GM04503 (cell line): ENCODE measurements around the gene PDZRN4.
"Not testable (repeated sequence)": the region's sequence is repeated elsewhere in the genome, so short reads cannot be mapped to it uniquely, and the experiment has no call there.

Experiments
- DNase-seq: peaks from one replicate; pipeline ENCODE4 v3.0.0-alpha.2; 2012; ENCODE audit warnings: low read depth

The PDZRN4 gene

DNA sequence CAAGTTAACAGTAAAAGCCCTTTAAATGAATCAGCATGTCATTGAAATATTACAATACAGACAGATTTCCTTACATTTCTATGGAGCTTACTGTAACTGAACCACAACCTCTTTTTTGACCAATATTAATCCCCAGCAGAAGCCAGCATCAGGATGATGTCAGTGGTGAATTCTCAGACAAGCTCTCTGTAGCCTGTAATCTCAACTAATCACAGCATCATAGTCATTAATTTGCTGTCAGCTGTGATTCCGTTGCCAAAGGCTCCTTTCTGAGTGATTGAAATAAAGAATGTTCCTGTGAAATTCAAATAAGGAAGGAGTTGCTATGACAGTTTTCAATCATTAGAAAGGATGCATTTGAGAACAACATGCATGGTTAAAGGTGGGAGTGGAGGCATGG is 323.1 kb downstream of the PDZRN4 start:
- DNase-seq = no peak

DNA sequence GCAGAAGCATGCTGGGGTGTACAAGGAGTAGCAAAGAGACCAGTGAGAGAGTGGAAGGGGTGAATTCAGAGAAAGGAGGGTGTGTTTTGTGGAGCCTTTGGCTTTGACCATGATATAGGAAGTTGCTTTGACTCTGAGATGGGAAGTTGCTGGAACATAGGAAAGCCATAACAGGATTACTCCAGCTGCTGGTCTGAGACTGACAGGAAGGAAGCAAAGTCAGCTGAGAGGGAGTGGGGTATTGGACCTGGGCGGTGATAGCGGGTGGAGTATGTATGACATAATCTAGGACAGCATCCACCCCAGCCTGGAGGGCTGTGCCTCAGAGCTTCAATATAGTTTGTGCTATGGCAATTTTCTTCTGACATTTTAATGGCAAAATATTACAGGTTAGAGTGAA is 324.4 kb downstream of the PDZRN4 start:
- no peak for DNase-seq

DNA sequence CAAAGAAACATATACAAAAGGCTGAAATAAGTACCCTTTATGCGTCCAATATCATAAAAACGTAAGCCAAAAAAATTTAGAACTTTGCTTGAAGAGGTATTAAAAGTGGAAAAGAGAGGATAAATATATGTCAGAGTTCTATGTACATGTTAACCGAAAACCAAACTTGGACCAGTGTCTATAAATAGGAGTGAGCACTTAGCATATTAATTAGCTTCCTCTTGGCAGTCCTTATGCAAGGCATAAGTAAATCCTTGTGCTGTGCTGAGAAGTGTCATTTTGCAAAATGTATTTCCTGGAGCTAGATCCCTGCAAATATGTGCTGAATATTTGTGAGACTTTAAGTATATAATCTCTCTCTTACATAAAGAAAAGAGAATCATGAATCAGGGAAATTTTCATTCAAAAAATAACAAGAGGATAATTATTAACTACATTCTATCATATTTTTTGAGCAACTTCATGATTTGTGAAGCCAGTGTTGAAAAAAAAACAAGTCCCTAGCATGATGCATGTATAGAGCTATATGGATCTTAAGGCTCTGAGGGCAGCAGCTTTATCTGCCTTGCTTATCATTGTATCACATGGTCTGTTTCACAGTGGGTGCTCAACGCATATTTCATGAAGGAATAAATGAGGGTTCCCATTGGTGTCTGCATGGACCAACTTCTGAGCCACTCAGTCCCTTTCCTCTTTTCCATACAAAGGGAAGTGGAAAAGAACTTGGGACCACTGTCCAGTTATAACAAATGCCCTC is 326.1 kb downstream of the PDZRN4 start:
- no peak for DNase-seq

DNA sequence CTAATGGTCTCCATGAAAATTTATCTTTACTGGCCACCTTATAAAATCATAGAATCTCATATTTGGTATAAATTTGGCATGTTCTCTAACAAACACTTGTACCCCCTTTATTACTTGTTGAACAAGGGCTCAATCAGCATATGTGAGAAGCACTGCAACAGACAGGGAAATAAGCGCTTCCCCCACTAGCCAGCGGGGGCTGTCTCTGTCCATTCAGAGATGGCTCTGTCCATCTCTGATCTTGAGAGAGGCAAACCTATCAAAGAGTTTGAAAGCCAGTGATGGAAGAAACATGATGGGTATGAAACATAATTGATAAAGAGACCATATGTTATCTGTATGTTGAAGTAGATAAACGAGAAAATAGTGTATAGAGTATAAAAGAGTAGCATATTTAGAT is 326.8 kb downstream of the PDZRN4 start:
- DNase-seq = no peak

DNA sequence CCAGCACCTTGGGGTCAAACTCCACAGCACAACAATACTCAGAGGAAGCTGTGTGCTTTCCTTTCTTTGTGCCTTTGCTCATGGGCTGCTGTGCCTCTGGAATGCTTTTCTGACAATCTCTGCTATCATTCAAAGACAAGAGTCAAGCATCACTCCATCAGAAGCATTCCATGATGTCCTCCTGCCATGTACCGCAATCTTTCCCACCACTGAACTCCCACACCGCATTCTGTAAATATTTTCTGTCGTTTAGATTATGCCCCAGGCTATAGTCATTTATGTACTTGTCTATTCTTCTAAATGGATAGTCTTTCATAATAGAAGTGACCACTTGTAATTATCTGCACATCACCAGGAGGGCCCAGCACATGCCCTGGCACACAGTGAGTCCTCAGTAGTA is 327.8 kb downstream of the PDZRN4 start:
- DNase-seq = no peak

DNA sequence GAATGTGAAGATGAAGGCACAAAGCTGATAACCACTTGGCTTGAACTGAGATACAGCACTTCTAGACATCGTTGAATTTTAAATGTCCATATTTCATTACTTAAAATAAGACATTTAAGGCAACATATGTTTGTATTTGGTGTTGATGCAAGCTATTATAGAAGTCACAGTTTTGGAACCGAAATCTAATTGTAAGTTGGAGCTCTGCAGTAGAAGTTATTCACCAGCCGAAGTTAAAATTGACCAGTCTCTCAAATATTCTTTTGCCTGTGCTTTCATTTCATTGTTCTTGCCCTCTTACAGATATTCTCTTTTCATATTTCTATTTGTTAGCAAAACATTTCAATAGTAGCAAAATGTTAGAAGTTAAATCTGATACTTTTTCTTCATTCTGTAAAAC is 332.7 kb downstream of the PDZRN4 start:
- no peak for DNase-seq

DNA sequence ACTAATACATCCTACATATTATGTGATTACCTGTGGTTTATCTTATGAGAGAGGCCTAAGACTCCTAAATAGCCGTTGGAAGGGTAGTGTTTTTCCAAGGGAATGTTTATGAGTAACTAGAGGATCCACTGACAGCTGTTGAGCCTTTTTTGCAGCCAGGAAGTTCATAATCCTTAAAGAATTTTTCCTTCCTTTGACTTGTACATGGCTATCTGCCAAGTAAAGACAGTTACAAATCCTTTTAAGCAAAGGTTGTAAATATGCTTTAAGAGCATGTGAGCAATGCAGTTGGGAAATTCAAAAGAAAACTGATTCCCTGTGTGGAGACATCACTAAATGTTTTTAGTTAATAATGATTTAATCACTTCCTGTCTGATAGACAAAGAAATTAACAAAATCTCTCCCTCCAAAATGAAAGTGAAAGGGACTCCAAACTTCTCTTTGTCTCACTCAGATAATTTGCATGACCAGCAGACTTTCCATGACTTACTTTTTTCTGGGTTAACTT is 333.8 kb downstream of the PDZRN4 start:
- peak; percentile 82 for DNase-seq

DNA sequence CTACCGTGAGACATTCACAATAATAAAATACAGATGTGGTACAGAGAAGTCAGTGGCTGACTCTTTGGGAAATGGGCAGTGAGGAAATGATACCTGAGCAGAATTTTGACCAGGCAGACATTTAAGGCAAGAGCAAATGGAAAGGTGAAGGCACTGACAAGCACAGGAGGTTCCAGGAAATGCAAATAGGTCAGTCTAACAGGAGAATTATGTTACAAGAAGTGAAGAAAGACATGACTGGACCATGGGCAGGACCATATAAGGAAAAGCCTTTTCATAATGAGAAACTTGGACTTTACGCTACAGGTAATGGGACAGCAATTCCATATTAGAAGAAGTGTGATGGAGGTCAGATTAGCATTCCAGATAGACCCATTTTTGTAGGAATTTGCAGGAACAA is 338.9 kb downstream of the PDZRN4 start:
- no peak for DNase-seq

DNA sequence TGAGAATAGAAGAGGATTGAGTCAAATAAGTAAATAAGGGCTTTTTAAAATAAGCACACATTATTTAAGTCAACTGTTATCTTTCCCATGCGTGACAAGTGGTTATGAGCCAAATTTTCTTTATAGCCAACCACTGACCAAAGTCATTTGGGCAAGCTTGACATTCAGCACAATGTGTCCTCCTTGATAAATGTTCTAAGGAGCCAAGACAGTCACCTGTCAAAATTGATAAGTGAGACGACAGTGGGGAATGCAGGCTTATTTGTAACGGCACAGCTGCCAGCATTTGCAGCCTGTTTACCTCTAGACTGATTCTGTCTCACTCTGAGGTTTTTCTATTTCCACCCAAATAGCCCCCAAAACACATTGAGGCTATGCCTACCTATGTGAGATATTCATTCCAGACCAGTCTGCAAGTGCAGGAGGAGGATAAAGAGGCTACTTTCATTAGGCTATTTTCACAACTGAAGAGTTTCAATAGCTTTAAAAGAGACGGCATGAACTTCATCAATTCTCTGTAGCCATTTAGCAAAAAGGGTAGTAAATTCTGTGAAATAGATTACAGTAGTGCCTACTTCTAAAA is 339.5 kb downstream of the PDZRN4 start:
- DNase-seq = no peak

DNA sequence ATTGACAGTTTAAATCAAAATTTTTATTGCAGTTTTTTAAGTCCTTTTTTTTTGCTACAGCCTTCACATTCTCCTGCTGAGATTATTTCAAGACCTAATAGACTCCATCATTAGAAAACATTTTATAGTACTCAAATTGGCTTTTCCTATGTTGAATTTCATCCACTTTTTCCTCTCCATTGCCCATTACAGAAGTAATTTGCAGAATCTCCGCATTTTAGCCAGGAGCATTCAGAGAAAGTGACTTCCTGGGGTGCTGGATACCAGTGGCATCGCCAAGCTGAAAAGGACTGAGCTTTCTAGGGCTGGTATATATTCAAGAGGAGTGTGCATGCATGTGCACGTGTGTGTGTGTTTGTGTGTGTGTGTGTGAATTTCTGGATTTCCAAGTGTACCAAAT is 340.8 kb downstream of the PDZRN4 start:
- no peak for DNase-seq

DNA sequence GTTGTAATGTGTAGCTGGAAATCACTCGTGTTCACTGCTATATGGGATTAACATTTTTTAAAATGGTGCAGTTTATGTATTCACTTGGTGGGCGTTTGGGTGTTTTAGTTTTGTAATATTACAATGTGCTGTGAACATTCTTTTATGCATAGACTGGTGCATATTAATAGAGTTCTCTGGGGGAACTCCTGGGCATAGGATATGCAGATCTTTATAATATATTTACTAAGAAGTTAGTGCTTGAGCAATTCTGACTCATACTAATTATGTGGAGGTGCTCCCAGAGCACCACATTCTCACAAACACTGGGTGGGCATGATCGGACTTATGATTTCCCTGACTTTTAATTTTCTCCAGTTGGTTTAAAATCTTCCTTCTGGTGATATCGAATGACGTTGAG is 342.3 kb downstream of the PDZRN4 start:
- no peak for DNase-seq

DNA sequence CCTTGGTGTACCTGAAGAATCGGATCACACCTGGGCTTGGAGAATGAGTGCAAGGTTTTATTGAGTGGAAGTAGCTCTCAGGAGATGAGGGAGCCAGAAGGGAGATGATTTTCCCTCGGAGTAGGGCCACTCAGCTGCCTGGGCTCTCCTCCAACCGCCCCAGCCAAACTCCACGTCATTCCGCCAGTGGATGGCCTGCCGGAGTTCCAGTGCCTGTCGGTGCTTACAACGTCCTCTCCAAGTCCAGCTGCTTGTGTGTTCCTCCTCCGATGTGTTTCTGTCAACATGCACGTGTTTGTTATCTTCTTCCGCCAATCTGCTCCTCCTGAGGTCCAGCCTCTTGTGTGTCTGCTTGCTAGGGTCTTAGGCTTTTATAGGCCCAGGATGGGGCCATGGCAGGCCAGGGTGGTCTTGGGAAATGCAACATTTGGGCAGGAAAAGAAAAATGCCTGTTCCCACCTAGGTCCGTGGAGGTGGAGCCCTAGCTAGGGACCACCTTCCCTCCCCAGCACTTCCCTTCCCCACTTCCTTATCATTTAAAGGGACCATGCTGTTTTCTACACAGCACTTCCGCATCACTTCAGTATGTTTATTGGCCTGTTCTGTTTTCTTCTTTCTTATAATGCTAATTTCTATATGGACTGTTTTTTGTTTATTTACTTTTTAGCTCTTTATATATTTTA is 343.2 kb downstream of the PDZRN4 start:
- DNase-seq = no peak

DNA sequence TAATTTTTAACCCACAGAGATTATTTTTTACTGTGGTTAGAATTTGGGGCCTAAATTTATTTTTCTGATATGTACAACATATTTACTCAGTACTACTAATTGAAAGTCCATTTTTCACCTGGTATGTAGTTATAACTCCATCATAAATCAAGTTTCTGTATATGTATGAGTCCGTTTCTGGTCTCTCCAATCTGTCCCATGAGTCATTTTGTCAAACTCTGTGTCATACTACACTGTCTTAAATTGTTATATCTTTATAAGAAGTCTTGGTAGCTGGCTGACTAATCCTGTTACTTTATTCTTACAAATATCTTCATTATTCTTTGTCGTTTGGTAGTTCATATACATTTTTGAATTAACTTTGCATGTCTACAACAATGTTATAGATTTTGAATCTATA is 344.0 kb downstream of the PDZRN4 start:
- no peak for DNase-seq

DNA sequence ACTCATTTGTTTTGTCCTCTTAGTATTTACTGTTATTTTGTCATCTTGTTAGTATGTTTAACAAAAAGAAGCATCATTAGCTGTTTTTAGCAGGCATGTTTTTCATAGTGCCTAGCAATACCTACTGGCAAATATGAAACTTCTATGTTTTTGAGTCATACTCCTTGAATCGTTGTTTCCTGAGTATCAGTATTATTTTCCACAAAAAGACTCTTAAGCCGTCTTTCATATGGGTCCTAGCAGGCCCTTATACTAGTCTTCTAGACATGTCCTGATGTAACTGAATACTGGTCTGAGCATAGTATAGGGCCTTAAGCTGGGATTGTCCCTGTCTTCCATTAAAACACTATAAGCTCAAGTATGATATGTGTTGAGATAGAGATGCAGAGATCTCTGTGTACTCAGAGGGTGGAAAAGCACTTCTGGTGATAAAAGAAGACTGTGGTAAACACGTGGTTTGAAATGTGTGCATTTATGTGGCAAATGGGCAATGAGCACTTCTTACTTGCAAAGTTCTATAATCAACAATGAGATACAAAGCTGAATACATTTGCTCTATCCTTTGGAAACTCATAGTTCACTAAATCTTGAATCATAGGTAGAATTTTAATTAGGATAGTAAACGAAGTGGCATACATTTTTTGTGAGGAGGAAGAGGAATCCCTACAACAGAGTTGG is 348.8 kb downstream of the PDZRN4 start:
- DNase-seq = no peak

DNA sequence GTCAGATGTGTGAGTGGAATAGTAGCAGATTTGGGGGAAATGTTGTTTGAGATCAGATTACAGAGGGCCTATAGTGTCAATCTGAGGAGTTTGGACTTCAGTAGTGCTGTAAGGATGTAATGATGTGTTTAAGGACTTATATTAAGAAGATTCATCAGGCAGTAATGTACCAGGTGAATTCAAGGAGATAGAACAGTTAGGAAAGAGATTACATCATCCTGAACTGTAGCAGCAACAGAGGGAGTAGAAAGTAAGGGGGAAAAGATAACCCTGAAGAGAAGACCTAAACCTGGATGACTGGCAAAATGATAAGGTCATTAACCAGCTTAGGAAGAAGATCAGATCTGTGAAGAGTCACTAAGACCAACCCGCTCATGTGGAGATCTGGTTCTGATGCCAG is 349.4 kb downstream of the PDZRN4 start:
- no peak for DNase-seq

DNA sequence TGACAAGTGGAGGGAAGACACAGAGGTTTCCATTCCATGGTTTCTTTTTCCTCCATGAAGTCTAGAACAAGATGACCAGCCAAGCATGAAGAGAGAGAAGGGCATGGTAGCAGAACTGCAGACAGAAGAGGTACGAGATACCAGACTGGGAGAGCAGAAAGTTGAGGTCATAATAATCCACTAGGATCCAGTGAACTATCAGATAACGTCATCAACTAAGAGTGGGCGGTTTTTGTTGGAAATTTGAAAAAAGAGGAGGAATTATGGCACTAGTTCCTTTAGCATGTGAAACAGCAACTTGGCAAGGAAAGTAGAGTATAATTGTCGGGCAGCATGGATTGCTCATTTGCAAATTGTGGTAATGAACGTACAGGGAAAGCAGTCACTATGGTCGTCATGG is 357.6 kb downstream of the PDZRN4 start:
- DNase-seq = no peak

DNA sequence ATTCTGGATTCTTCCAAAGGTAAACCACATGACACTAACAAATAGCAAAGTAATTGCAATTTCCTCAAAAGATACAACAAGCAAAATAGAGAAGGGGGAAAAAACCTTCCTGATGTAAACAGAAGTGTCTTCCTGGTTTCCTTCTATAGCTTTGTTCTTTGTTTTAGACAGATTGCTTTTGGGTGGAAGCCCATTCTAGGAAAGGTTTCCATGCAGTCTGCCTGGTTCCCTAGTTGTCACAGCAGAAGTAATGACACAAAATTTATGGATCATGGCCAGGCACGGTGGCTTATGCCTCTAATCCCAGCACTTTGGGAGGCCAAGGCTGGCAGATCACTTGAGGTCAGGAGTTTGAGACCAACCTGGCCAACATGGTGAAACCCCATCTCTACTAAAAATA is 359.0 kb downstream of the PDZRN4 start:
- DNase-seq = not testable (repeated sequence)

DNA sequence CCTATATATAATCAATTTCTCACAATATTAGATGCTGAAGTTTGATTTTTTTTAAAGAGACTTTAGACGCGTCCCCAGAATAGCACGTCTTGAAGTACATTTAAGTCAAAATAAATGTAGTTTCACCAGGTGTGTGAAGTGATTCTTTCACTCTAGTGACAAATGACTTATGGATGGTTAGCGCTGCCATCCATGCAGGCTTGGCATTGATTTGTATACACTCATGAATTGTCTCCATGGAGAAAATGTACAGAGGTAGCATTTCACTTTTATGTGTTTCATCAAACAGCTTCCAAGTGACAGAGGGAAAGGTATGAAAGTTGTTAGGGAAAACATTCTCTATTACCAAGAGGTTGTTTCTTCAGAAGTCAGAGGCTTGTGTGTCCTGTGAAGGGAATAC is 360.8 kb downstream of the PDZRN4 start:
- no peak for DNase-seq

DNA sequence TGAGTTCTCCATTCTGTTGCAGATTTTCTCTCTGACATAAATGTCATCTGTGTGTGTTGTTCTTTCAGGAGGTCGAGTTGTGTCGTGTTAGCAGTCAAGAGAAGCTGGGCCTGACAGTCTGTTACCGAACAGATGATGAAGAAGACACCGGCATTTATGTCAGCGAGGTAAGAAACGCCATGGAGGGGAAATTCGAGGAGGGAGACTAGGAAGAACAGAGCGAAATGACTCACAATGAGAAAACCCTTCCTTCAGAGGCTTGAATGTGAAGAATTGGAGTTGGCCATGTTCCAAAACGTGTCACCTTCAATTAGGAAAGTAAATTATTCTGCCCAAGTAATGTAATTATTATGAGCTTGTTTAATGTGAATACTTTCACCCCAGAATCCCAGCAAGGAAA is 364.5 kb downstream of the PDZRN4 start:
- DNase-seq = no peak

DNA sequence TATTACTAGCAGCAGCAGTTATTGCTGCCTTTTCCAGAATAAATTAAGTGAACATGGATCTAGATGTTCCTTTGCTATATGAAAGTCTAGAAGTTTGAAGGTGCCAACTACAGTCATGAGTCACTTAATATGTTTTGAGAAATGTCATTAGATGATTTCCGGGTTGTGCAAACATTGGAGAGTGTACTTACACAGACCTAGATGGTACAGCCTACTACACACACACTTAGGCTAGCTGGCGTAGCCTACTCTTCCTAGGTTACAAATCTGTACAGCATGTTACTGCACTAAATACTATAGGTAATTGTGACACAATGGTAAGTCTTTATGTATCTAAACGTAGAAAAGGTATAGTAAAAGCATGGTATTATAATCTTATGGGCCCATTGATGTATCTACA is 368.1 kb downstream of the PDZRN4 start:
- DNase-seq = no peak

DNA sequence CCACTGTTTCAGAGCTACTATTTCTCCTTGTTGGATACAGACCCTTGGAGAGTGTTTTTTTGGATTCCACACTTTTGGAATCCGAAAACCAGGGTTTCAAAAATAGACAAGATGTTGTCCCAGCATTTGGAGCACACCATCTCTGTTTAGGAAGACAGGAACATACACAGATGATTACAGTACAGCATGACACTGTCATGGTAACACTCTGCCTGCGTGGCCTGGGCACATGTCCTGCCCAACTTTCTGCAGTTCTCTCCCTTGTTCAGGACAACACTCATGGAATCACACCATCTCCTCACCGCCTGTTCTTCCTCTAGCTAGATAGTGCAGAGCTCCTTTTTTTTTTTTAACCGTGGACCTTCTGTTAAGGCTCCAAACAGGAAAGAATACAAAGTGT is 369.2 kb downstream of the PDZRN4 start:
- DNase-seq = no peak

DNA sequence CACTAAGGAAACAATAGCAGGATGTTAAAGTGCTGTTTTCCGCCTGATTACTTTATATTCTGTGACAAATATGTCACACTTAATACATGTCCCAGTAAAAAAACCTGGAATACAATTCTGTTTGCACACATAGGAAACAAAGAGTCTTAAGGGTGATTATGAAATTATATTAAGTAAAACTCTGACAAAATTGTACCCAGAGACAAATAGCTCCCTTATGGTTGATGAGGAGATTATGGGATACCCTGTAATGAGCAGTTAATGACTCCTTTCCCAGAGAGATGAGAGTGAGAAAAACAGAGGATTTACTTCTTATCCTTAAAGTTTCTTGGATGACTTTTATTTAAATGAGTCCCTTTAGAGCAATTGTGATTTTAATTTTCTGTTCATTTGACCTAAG is 370.6 kb downstream of the PDZRN4 start:
- no peak for DNase-seq

DNA sequence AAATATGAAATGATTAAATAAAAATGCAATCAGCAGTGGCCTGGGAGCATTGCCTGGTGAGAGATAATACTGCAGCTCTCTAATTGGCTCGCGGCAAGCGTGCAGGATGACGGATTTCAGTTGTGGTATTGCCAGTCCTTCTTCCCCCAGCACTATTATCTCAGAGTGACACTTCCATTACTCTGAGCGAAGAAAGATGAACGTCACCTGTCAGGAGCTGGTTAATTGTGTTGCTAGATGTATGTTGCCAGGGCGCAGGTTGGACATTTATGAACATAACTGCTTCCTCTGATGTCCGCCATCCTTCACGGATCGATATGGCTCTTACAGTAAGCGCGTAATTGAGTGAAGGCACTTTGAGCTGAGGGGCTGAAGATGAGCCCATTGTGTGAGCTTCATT is 374.9 kb downstream of the PDZRN4 start:
- no peak for DNase-seq
